Measurements from ENCODE around the gene TSPAN15. TPM values are rescaled to one million over a fixed set of nuclear protein-coding genes. Genes with fewer than 3 reads are reported as not detected.

Gene TSPAN15
- total RNA-seq, 1 experiment from 2014 or later = 8.3 TPM

DNA sequence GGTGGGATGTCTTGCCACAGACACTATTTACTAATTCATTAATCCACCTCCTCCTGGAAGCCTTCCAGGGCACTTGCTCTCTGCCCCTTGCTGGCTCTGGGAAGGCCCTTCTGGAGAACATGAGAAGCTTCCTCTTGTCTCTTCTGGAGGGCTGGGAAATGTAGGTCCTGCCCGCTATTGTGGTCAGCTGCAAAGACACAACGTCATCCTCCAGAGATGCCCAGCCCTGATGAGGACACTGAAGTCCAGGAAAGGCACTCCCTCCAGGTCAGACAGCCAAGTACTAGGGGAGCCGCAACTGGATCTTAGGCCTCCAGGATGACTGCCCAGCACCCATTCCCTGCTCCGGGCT is 24.9 kb upstream of the TSPAN15 start:
- ATAC-seq (no peak), DNase-seq (ENCODE audit: low spot score) (no peak)
- H3K36me3 Mint-ChIP-seq = no peaks in the 10 kb centered on the region
- no peak overlapping the region for H3K4me3 Mint-ChIP-seq
- no peaks in the 10 kb centered on the region for H3K9me3 Mint-ChIP-seq
- H3K27me3 Mint-ChIP-seq (ENCODE audit: low read depth) = peaks cover 2% of the 10 kb centered on the region; the same call in 1 of the 2 replicates
- no peak overlapping the region for H3K27ac Mint-ChIP-seq
- POLR2A ChIA-PET = no interaction called here
- no peak for TF ChIP-seq SMAD3 (CRISPR knock-in tag; IDR thresholded peaks at IDR 0.05; ENCODE audit: borderline replicate concordance)
- TF ChIP-seq, protein P1, sequence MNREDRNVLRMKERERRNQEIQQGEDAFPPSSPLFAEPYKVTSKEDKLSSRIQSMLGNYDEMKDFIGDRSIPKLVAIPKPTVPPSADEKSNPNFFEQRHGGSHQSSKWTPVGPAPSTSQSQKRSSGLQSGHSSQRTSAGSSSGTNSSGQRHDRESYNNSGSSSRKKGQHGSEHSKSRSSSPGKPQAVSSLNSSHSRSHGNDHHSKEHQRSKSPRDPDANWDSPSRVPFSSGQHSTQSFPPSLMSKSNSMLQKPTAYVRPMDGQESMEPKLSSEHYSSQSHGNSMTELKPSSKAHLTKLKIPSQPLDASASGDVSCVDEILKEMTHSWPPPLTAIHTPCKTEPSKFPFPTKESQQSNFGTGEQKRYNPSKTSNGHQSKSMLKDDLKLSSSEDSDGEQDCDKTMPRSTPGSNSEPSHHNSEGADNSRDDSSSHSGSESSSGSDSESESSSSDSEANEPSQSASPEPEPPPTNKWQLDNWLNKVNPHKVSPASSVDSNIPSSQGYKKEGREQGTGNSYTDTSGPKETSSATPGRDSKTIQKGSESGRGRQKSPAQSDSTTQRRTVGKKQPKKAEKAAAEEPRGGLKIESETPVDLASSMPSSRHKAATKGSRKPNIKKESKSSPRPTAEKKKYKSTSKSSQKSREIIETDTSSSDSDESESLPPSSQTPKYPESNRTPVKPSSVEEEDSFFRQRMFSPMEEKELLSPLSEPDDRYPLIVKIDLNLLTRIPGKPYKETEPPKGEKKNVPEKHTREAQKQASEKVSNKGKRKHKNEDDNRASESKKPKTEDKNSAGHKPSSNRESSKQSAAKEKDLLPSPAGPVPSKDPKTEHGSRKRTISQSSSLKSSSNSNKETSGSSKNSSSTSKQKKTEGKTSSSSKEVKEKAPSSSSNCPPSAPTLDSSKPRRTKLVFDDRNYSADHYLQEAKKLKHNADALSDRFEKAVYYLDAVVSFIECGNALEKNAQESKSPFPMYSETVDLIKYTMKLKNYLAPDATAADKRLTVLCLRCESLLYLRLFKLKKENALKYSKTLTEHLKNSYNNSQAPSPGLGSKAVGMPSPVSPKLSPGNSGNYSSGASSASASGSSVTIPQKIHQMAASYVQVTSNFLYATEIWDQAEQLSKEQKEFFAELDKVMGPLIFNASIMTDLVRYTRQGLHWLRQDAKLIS (CRISPR knock-in tag; IDR thresholded peaks at IDR 0.05; ENCODE audit: borderline replicate concordance) = no peak
- H3K4me1 Mint-ChIP-seq = peaks cover 4% of the 10 kb centered on the region; the same call in 1 of the 2 replicates
- CTCF ChIA-PET = interaction anchor here (0.6 to 1.8 kb wide), 9 partner anchors 9 to 344 kb away, joined by 3 to 6 read pairs (median 5); no protein-coding TSS in a partner anchor

DNA sequence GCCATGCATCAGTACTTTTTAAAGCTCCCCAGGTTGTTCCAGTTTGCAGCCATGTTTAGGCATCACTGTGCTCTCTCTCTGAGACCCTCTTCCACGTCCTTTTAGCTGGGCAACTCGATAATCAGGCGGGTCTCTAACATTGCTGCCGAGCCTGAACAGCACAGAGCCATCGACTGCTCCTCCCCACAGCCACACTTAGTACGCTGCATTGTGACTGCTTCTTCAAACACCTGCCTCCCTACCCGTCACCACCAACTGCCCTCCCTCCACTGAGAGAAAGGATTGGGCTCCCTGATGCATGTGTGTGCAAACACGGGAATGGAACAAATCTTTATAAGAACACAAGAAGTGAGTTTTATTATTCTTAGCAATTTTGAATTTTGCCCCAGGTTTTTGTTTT is 23.1 kb upstream of the TSPAN15 start:
- Mint-ChIP-seq H3K36me3 (no peaks in the 10 kb centered on the region), H3K9me3 (no peaks in the 10 kb centered on the region), H3K27me3 (ENCODE audit: low read depth) (no peaks in the 10 kb centered on the region; the same call in 1 of the 2 replicates), H3K4me1 (peaks cover 4% of the 10 kb centered on the region; the same call in 1 of the 2 replicates), H3K4me3 (no peak overlapping the region), H3K27ac (no peak overlapping the region)
- ChIA-PET POLR2A (no interaction called here), CTCF (interaction anchor here (2.0 to 2.1 kb wide), 2 partner anchors 20 to 79 kb away, joined by 7 read pairs; no protein-coding TSS in a partner anchor)
- no peak for TF ChIP-seq ZNF317 (CRISPR knock-in tag; IDR thresholded peaks at IDR 0.05; ENCODE audit: borderline replicate concordance, low read depth)
- TF ChIP-seq ZNF219 (CRISPR knock-in tag; IDR thresholded peaks at IDR 0.05; ENCODE audit: borderline replicate concordance) = no peak
- no peak for TF ChIP-seq CREM (CRISPR knock-in tag; IDR thresholded peaks at IDR 0.05)
- TF ChIP-seq, protein P2, sequence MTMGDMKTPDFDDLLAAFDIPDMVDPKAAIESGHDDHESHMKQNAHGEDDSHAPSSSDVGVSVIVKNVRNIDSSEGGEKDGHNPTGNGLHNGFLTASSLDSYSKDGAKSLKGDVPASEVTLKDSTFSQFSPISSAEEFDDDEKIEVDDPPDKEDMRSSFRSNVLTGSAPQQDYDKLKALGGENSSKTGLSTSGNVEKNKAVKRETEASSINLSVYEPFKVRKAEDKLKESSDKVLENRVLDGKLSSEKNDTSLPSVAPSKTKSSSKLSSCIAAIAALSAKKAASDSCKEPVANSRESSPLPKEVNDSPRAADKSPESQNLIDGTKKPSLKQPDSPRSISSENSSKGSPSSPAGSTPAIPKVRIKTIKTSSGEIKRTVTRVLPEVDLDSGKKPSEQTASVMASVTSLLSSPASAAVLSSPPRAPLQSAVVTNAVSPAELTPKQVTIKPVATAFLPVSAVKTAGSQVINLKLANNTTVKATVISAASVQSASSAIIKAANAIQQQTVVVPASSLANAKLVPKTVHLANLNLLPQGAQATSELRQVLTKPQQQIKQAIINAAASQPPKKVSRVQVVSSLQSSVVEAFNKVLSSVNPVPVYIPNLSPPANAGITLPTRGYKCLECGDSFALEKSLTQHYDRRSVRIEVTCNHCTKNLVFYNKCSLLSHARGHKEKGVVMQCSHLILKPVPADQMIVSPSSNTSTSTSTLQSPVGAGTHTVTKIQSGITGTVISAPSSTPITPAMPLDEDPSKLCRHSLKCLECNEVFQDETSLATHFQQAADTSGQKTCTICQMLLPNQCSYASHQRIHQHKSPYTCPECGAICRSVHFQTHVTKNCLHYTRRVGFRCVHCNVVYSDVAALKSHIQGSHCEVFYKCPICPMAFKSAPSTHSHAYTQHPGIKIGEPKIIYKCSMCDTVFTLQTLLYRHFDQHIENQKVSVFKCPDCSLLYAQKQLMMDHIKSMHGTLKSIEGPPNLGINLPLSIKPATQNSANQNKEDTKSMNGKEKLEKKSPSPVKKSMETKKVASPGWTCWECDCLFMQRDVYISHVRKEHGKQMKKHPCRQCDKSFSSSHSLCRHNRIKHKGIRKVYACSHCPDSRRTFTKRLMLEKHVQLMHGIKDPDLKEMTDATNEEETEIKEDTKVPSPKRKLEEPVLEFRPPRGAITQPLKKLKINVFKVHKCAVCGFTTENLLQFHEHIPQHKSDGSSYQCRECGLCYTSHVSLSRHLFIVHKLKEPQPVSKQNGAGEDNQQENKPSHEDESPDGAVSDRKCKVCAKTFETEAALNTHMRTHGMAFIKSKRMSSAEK (CRISPR knock-in tag; IDR thresholded peaks at IDR 0.05; ENCODE audit: borderline replicate concordance) = no peak
- TF ChIP-seq TCF7 (CRISPR knock-in tag; IDR thresholded peaks at IDR 0.05; ENCODE audit: low read depth) = no peak
- TF ChIP-seq, protein P3, sequence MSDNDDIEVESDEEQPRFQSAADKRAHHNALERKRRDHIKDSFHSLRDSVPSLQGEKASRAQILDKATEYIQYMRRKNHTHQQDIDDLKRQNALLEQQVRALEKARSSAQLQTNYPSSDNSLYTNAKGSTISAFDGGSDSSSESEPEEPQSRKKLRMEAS (CRISPR knock-in tag; IDR thresholded peaks at IDR 0.05) = no peak
- TF ChIP-seq, protein P4, sequence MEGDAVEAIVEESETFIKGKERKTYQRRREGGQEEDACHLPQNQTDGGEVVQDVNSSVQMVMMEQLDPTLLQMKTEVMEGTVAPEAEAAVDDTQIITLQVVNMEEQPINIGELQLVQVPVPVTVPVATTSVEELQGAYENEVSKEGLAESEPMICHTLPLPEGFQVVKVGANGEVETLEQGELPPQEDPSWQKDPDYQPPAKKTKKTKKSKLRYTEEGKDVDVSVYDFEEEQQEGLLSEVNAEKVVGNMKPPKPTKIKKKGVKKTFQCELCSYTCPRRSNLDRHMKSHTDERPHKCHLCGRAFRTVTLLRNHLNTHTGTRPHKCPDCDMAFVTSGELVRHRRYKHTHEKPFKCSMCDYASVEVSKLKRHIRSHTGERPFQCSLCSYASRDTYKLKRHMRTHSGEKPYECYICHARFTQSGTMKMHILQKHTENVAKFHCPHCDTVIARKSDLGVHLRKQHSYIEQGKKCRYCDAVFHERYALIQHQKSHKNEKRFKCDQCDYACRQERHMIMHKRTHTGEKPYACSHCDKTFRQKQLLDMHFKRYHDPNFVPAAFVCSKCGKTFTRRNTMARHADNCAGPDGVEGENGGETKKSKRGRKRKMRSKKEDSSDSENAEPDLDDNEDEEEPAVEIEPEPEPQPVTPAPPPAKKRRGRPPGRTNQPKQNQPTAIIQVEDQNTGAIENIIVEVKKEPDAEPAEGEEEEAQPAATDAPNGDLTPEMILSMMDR (IDR thresholded peaks at IDR 0.05) = no peak
- no peak for ATAC-seq
- no peak for DNase-seq (ENCODE audit: low spot score)

DNA sequence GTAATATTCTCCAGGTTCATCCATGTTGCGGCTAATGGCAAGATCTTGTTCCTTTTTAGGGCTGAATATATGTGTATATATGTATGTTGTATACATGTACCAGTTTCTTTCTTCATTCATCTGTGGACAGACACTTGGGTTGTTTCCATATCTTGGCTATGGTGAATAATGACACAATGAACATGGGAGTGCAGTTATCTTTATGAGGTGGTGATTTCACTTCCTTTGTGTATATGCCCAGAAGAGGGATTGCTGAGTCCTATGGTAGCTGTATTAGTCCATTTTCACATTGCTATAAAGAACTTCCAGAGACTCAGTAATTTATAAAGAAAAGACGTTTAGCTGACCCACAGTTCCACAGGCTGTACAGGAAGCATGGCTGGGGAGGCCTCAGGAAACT is 17.1 kb upstream of the TSPAN15 start:
- POLR2A ChIA-PET = no interaction called here
- ATAC-seq = no peak
- no peak overlapping the region for H3K27ac Mint-ChIP-seq
- no peak overlapping the region for H3K4me3 Mint-ChIP-seq
- peaks cover under 1% of the 10 kb centered on the region; the same call in 1 of the 2 replicates for H3K4me1 Mint-ChIP-seq
- H3K36me3 Mint-ChIP-seq = no peaks in the 10 kb centered on the region
- TF ChIP-seq ZNF416 (CRISPR knock-in tag; IDR thresholded peaks at IDR 0.05) (no peak), NR3C1 (CRISPR knock-in tag; conservative IDR thresholded peaks at IDR 0.05; ENCODE audit: low read depth) (no peak), ZNF263 (CRISPR knock-in tag; IDR thresholded peaks at IDR 0.05; ENCODE audit: low read depth) (no peak), PRRX2 (CRISPR knock-in tag; IDR thresholded peaks at IDR 0.05) (no peak), ZNF671 (CRISPR knock-in tag; IDR thresholded peaks at IDR 0.05) (no peak), SMAD3 (CRISPR knock-in tag; IDR thresholded peaks at IDR 0.05; ENCODE audit: borderline replicate concordance) (no peak), ZNF423 (CRISPR knock-in tag; IDR thresholded peaks at IDR 0.05) (no peak), NFATC4 (CRISPR knock-in tag; IDR thresholded peaks at IDR 0.05) (no peak)
- TF ChIP-seq, protein P5, sequence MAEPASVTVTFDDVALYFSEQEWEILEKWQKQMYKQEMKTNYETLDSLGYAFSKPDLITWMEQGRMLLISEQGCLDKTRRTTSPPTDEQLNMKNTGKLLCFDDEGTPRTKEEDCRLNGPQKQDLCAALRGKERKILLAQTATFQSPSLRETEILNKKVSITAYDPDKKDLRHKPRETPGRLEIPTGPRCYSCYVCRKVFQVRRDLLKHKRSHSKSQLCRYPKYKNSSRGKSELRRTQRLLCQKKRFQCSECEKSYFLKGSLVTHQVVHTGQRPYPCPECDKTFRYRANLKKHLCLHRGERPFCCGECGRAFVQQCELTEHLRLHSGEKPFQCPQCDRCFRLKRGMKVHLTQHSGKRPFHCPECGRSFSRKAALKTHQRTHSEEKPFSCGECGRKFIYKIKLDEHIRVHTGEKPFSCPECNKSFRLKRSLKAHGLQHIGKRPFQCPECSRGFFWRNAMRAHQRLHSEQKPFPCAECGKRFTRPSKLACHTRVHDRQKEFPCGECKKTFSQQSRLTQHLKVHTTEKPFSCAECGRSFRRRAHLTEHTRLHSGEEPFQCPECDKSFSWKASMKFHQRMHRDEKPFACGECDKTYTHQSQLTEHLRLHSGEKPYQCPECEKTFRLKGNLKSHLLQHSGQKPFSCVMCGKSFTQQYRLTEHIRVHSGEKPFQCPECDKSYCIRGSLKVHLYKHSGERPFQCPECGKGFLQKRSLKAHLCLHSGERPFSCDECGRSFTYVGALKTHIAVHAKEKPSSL (CRISPR knock-in tag; conservative IDR thresholded peaks at IDR 0.05) = no peak
- TF ChIP-seq, protein P6, sequence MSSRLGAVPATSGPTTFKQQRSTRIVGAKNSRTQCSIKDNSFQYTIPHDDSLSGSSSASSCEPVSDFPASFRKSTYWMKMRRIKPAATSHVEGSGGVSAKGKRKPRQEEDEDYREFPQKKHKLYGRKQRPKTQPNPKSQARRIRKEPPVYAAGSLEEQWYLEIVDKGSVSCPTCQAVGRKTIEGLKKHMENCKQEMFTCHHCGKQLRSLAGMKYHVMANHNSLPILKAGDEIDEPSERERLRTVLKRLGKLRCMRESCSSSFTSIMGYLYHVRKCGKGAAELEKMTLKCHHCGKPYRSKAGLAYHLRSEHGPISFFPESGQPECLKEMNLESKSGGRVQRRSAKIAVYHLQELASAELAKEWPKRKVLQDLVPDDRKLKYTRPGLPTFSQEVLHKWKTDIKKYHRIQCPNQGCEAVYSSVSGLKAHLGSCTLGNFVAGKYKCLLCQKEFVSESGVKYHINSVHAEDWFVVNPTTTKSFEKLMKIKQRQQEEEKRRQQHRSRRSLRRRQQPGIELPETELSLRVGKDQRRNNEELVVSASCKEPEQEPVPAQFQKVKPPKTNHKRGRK (CRISPR knock-in tag; IDR thresholded peaks at IDR 0.05; ENCODE audit: borderline replicate concordance) = no peak
- no peak for DNase-seq (ENCODE audit: low spot score)
- peaks cover 4% of the 10 kb centered on the region; the same call in 1 of the 2 replicates for H3K9me3 Mint-ChIP-seq
- peaks cover 3% of the 10 kb centered on the region; the same call in 1 of the 2 replicates for H3K27me3 Mint-ChIP-seq (ENCODE audit: low read depth)
- CTCF ChIA-PET = interaction anchor here (0.8 kb wide), 1 partner anchor 16 kb away, joined by 4 read pairs; no protein-coding TSS in a partner anchor

Measured in WTC11 (cell line).